Uterus (tissue), 2 donors: ENCODE data around the gene TSPAN18.

ENCODE experiments used
- POLR2A ChIP-seq, 2 donors: fragments of 450-650 bp; IDR thresholded peaks; one replicate each; pipeline ENCODE4 v1.6.1; 2016; ENCODE audit warnings: antibody characterized with exemption in 2 of 2, mild to moderate bottlenecking in 1 of 2, moderate library complexity in 1 of 2
- TF ChIP-seq, protein P1 (sequence below), 4 experiments: fragments of 200-600 bp in 2 of 4; fragments of 450-650 bp in 2 of 4; sonication (generic) in 2 of 4; IDR thresholded peaks; one replicate each; pipeline ENCODE4 v1.5.1; 2016 to 2019; ENCODE audit warnings: antibody characterized with exemption in 4 of 4, mild to moderate bottlenecking in 2 of 4, moderate library complexity in 1 of 4

GRCh38 chr11:44931466-44931865, 204.7 kb downstream of the TSPAN18 start:
- TF ChIP-seq, protein P1, sequence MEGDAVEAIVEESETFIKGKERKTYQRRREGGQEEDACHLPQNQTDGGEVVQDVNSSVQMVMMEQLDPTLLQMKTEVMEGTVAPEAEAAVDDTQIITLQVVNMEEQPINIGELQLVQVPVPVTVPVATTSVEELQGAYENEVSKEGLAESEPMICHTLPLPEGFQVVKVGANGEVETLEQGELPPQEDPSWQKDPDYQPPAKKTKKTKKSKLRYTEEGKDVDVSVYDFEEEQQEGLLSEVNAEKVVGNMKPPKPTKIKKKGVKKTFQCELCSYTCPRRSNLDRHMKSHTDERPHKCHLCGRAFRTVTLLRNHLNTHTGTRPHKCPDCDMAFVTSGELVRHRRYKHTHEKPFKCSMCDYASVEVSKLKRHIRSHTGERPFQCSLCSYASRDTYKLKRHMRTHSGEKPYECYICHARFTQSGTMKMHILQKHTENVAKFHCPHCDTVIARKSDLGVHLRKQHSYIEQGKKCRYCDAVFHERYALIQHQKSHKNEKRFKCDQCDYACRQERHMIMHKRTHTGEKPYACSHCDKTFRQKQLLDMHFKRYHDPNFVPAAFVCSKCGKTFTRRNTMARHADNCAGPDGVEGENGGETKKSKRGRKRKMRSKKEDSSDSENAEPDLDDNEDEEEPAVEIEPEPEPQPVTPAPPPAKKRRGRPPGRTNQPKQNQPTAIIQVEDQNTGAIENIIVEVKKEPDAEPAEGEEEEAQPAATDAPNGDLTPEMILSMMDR (IDR thresholded peaks at IDR 0.05): no peak
- no peak for TF ChIP-seq POLR2A (IDR thresholded peaks at IDR 0.05)
